ENCODE results near the gene GMPS. TPM values are rescaled to one million over a fixed set of nuclear protein-coding genes. Genes with fewer than 3 reads are reported as not detected.
"Not testable (repeated sequence)": the region's sequence is repeated elsewhere in the genome, so short reads cannot be mapped to it uniquely, and the experiment has no call there.

GMPS gene
- total RNA-seq, 1 donor = 41.3 TPM

DNA sequence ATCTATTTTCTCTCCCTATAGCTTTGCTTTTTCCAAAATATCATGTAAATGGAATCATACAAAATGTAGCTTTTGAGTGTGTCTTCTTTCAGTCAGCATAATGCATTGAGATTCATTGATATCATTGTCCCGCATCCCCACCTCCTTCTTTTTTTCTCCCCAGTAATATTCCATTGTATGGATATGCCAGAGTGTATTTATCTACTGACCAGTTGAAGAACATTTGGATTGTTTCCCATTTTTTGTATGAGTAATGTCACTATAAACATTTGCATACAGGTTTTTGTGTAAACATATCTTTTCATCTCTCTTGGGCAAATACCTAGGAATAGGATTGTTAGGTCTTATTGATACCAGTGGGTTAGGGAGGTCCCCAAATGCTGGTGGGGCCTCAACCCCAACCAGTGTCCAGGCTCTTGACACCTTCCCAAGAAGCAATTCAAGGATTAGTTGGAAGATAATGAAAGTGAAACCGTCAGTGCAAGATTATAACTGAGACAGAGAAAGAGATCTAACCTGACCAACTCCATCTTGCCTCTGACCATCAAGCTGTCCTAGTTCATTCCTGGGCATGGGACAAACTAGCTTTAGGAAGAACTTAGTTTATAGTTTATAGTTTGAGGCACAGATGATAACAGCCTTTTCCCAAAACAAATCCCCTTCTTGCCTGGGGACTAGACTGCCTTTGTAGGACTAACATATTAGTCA lies 8.8 kb upstream of the GMPS start:
- Histone ChIP-seq H3K27ac (ENCODE audit: low read depth, low read length) (no peak overlapping the region), H2AFZ (ENCODE audit: low read length) (peak overlapping the region; percentile 1), H3K9me3 (ENCODE audit: low read depth, low read length) (no peaks in the 10 kb centered on the region), H3K4me1 (ENCODE audit: insufficient read depth, low read length) (no peaks in the 10 kb centered on the region), H3K36me3 (ENCODE audit: insufficient read depth, low read length) (no peaks in the 10 kb centered on the region), H3K79me2 (ENCODE audit: insufficient read depth, low read length) (no peaks in the 10 kb centered on the region), H3K4me2 (ENCODE audit: insufficient read depth, low read length) (no peak overlapping the region), H3K27me3 (ENCODE audit: insufficient read depth, low read length) (no peaks in the 10 kb centered on the region), H3K4me3 (ENCODE audit: insufficient read depth, low read length) (no peak overlapping the region), H4K20me1 (ENCODE audit: insufficient read depth, low read length) (no peaks in the 10 kb centered on the region)
- no peak for DNase-seq (ENCODE audit: insufficient read length, low spot score, missing footprints)
- no peak for TF ChIP-seq CTCF (IDR thresholded peaks at IDR 0.05; ENCODE audit: extremely low read depth, low read depth, low read length)

DNA sequence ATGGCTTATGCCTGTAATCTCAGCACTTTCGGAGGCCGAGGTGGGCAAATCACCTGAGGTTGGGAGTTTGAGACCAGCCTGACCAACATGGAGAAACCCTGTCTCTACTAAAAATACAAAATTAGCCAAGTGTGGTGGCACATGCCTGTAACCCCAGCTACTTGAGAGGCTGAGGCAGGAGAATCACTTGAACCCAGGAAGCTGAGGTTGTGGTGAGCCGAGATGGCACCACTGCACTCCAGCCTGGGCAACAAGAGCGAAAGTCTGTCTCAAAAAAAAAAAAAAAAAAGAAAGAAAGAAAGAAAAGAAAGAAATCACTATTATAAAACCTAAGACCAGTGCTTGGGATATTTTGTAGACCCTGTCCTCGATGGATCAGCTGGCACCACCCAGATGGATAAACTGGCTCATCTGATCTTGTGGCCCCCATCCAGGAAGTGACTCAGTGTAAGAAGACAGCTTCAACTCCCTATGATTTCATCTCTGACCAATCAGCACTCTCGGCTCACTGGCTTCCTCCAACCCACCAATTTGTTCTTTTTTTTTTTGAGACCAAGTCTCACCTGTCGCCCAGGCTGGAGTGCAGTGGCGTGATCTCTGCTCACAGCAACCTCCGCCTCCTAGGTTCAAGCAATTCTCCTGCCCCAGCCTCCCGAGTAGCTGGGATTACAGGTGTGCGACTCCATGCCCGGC lies 8.0 kb upstream of the GMPS start:
- H3K27ac ChIP-seq (ENCODE audit: low read depth, low read length); DNase-seq (ENCODE audit: insufficient read length, low spot score, missing footprints); H3K4me1 ChIP-seq (ENCODE audit: insufficient read depth, low read length); H3K9me3 ChIP-seq (ENCODE audit: low read depth, low read length); H3K36me3 ChIP-seq (ENCODE audit: insufficient read depth, low read length); H4K20me1 ChIP-seq (ENCODE audit: insufficient read depth, low read length); H3K4me2 ChIP-seq (ENCODE audit: insufficient read depth, low read length); H3K27me3 ChIP-seq (ENCODE audit: insufficient read depth, low read length); H3K4me3 ChIP-seq (ENCODE audit: insufficient read depth, low read length); H3K79me2 ChIP-seq (ENCODE audit: insufficient read depth, low read length): not testable (repeated sequence)
- peak overlapping the region; percentile 1 for H2AFZ ChIP-seq (ENCODE audit: low read length)

DNA sequence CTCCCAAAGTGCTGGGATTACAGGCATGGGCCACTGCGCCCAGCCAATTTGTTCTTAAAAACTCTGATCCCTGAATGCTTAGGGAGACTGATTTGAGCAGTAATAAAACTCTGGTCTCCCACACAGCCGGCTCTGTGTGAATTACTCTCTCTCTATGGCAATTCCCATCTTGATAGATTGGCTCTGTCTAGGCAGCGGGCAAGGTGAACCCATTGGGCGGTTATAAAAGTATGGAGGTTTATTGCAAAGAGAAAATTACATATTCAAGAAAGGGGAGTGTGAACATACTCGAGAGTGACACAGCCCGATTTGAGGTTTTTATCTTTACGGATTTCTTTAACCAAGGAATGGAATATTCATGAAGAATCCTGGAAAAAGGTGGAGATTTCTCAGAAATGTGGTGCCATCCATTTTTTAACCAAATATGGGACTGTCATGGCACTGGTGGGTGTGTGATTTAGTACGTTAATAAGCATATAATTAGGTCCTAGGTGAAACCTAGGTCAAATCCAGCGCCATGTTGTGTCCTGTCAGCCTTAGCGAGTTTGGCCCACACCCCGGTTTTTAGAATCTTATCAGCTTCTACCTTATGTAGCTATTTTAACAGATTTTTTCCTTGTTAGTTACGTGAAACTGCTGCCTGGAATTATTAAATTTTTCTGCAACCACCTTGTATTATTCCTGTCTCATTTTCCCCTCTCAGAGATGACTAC lies 7.2 kb upstream of the GMPS start:
- DNase-seq (ENCODE audit: insufficient read length, low spot score, missing footprints) = no peak
- no peaks in the 10 kb centered on the region for H3K79me2 ChIP-seq (ENCODE audit: insufficient read depth, low read length)
- no peak overlapping the region for H2AFZ ChIP-seq (ENCODE audit: low read length)
- no peaks in the 10 kb centered on the region for H3K4me1 ChIP-seq (ENCODE audit: insufficient read depth, low read length)
- no peak for TF ChIP-seq CTCF (IDR thresholded peaks at IDR 0.05; ENCODE audit: extremely low read depth, low read depth, low read length)
- no peaks in the 10 kb centered on the region for H3K9me3 ChIP-seq (ENCODE audit: low read depth, low read length)
- H3K27ac ChIP-seq (ENCODE audit: low read depth, low read length) = no peak overlapping the region
- H3K27me3 ChIP-seq (ENCODE audit: insufficient read depth, low read length) = no peaks in the 10 kb centered on the region
- H4K20me1 ChIP-seq (ENCODE audit: insufficient read depth, low read length) = no peaks in the 10 kb centered on the region
- H3K36me3 ChIP-seq (ENCODE audit: insufficient read depth, low read length) = no peaks in the 10 kb centered on the region
- no peak overlapping the region for H3K4me2 ChIP-seq (ENCODE audit: insufficient read depth, low read length)
- no peak overlapping the region for H3K4me3 ChIP-seq (ENCODE audit: insufficient read depth, low read length)

- Histone ChIP-seq H4K20me1 (ENCODE audit: insufficient read depth, low read length) (peaks cover 13% of the 10 kb centered on the region), H3K27ac (ENCODE audit: low read depth, low read length) (peak overlapping the region; percentile 72), H3K4me3 (ENCODE audit: insufficient read depth, low read length) (peak overlapping the region; percentile 94), H3K4me1 (ENCODE audit: insufficient read depth, low read length) (peaks cover 10% of the 10 kb centered on the region), H3K79me2 (ENCODE audit: insufficient read depth, low read length) (peaks cover 42% of the 10 kb centered on the region), H2AFZ (ENCODE audit: low read length) (peak overlapping the region; percentile 93), H3K9me3 (ENCODE audit: low read depth, low read length) (no peaks in the 10 kb centered on the region), H3K27me3 (ENCODE audit: insufficient read depth, low read length) (no peaks in the 10 kb centered on the region), H3K36me3 (ENCODE audit: insufficient read depth, low read length) (no peaks in the 10 kb centered on the region), H3K4me2 (ENCODE audit: insufficient read depth, low read length) (peak overlapping the region; percentile 86)
- DNase-seq (ENCODE audit: insufficient read length, low spot score, missing footprints) = no peak
- no peak for TF ChIP-seq CTCF (IDR thresholded peaks at IDR 0.05; ENCODE audit: extremely low read depth, low read depth, low read length)
Measured at GRCh38 chr3:155869691-155870090, 759 bp upstream of the GMPS start.
